Pulmonary artery endothelial cell (primary cell): ENCODE measurements around the gene MRM3. TPM values are rescaled to one million over a fixed set of nuclear protein-coding genes. Genes with fewer than 3 reads are reported as not detected.
A peak's percentile ranks its signal among the peaks of the same experiment; 100 is the strongest.
"Not testable (repeated sequence)": the region's sequence is repeated elsewhere in the genome, so short reads cannot be mapped to it uniquely, and the experiment has no call there.

Source experiments
- DNase-seq: peaks from one replicate; pipeline ENCODE4 v3.0.0-alpha.2; 2011; ENCODE audit warnings: low read depth, low spot score
- total RNA-seq: library from RNA; depleted of rRNA; stranded (reverse); fragments of >200 nt; gene quantifications from 2 replicates; pipeline ENCODE4 v1.2.3, GENCODE V29; 2014

The MRM3 gene
- total RNA-seq, 1 donor from 2014 or later = 27.9 TPM

DNA sequence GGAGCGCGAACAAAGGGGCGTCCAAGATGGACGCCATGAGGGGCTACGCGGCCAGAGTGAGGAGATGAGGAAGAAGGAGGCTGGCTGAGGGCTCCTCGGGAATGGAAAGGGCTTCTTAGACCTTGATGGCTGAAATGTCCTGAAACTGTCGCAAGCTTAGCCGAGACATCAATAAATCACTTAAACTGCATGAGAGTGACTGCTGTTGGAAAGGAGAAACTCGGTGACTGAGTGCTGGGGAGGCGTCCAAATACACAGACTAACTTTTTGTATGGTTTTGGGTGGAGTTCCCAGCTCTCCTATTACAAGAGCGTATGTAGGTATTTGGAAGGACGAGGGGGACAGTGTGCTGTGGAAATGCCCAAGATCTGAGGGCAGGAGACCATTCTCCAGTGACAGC, 28.7 kb upstream of the MRM3 start:
- no peak for DNase-seq

DNA sequence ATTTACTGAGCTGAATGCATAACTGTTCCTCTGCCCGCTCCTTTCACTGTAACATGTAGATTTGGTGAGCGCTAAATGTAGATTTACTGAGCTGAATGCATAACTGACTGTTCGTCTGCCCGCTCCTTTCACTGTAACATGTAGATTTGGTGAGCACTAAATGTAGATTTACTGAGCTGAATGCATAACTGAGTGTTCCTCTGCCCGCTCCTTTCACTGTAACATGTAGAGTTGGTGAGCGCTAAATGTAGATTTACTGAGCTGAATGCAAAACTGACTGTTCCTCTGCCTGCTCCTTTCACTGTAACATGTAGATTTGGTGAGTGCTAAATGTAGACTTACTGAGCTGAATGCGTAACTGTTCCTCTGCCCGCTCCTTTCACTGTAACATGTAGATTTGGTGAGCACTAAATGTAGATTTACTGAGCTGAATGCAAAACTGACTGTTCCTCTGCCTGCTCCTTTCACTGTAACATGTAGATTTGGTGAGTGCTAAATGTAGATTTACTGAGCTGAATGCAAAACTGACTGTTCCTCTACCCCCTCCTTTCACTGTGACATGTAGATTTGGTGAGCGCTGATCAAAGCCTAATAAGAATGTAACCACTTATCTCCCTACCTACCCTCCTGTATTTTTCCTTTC, 26.7 kb upstream of the MRM3 start:
- not testable (repeated sequence) for DNase-seq

DNA sequence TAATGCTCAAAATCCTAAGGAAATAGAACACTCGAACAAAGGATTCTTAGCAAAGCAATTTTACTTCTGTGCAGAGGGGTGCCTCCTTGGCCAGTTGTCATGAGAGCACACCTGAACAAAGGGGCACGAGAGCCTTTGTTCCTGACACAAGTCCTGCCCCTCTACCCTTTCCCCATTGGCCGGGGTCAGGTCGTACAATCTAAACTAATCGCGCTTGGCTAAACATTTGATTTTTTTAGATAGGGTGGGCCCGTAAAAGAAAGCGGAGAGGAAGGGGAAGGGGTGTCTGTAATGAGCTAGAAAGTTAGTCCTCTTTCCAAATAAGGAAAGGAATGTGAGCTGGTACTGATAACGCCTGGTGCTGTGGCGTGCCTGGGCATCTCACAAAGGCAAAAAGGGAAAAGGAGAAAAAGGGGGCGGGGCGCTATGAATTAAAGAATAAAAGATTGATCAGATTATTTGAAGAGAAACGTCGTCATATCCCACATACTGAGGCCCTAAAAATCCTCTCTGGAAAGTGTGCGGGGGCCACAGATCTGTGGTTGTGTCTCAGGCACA, 26.1 kb upstream of the MRM3 start:
- not testable (repeated sequence) for DNase-seq

DNA sequence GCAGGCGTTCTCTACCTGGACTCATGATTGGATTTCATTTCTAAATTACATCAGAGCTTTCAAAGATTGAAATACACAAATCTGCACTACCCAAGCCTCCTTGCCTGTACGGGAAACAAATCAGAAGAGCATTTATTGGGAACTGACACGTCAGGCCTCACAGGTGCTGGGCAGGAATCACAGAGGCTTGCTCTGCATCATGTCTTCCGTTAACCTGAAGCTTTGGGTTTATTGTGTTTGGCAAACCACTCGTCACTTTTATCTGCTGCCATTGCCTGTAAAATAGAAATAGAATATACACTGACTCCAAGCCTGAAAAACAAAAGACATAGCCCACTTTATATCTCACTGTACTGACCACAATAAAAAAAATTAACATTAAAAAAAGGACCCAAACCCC, 22.2 kb upstream of the MRM3 start:
- no peak for DNase-seq

DNA sequence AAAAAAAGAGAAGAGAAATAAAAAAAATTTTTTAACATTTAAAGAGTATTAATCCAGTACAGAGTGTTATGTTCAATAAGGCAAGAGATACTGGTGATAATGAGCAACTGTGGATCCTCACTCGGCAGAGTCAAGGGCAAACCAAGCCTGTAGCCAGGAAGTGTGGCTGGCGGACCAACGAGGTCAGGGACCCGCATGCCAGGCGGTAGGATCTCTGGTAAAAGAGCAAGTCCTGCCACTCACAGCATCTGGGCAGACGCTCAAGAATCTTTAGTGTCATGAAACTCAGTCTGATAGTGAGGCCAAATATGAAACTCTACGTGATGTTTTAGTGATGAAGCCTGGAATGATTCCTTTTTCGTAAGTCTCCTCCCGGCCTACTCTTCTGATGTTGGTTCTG, 21.8 kb upstream of the MRM3 start:
- no peak for DNase-seq

DNA sequence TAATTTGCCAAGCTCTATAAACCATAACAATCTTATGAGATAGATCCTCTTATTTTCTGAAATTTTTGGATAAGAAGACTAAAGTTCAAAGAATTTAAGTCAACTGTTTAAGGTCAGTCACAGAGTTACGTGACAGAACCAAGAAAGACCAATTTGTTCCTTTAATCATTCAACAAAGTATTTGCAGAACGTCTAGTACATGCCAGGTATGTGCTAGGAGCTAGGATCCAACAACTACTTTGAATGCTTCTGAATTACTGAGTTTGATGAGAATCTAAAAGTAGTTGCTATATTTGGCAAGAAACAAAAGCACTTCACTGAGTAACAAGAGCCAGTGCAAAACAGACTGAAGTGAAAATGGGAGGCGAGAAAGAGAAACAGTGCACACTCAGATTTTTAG, 15.1 kb upstream of the MRM3 start:
- DNase-seq = no peak

DNA sequence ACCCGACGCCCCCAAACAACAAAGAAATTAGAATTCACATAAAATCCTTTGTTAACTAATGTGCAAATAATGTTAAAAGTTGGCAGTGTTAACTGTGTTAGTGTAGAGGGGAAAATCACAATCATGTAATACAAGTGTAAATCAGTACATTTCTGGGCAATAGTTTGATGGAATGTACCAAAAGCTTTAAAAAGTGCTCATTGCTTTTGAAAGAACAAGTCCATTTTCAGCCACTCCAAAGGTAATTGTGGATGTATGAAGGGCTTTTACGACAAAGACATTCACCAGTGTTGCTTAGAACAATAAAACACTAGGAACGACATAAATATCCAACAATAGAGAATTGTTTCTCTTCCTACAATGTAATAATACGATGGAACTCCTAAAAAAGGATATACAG, 9.1 kb upstream of the MRM3 start:
- DNase-seq = no peak

DNA sequence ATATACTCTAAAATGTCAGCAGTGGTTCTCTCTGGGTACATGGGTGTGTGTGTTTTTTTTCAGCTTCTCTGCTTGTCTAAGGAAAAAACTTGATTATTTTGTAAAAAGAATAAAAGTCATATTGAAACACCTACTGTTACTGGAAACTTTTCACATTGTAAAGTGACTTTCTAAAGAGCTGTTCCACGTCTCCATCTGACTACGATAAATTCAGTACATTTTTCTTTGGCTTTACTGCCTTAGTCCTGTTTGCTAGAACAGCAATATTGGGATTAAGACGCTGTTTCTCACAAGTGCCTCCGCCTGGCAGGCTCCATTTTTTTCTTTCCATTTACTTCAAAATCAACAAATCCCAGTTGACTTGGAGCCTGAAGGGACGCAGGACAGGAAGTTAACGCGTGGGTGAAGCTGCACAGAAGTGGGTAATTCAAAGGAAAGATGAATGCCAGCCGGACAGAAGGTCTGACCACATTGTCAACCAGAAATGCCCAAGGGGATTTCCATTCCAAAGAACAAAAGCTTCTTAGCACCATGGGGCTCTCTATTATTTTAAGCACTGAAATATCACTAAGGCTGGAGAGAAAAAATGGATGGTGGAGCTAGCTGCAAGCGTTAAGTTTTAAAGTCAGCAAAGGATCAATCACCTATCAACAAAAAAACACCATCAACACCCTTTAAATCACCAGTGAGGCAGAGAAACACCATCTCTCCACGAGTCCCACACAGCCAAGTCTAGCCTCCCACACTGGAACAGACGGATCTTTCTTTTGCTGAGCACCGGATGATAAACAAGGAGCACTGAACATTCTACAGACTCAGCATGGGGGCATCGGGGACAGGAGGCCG, 8.5 kb upstream of the MRM3 start:
- no peak for DNase-seq

DNA sequence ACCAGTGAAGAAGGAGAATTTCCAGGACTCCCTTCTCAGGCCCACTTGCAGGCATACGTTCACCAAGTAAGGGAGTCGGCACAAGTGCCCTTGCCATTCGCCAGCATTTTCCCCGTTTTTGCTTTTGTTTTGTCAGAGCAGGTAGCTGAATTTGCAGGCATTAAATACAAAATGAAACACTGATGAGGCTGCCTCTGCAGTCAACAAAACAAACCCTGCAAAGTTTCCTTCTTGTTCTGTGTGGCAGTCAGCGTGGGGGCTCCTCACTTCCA, 7.9 kb upstream of the MRM3 start:
- no peak for DNase-seq

DNA sequence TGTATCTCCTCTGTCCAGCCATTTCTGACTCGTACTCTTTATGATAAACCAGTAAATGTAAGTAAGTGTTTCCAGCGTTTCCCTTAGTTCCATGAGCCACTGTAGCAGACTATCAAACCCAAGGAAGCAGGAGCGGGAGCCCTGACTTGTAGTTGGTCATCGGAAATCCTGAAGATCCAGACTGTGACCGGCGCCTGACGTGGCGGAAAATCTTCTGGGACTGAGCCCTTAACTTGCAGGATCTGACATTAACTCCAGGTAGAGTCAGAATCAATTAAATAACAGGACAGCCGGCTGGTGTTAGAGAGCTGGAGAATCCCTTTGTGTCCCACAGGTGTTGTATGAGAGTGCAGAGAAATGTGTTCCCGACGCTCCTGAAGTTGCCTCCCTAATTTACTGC, 4.1 kb upstream of the MRM3 start:
- DNase-seq = no peak

DNA sequence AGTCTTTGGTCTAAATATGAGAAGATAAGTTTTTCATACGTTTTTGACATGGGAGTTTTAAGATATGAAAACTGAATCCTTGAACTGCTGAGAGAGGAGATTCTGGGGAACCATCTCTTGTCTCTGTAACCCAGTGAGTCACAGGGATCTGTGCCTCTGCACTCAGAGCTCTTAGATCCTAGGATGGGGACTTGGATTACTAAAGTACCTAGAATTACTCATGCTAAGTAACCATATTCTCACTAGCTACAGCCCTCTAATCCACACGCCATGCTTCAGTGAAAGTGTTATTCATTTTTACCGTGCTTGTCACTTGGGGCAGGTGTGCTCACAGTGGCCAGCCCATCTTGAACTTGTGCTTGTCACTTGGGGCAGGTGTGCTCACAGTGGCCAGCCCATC, 2.0 kb downstream of the MRM3 start:
- DNase-seq = no peak

DNA sequence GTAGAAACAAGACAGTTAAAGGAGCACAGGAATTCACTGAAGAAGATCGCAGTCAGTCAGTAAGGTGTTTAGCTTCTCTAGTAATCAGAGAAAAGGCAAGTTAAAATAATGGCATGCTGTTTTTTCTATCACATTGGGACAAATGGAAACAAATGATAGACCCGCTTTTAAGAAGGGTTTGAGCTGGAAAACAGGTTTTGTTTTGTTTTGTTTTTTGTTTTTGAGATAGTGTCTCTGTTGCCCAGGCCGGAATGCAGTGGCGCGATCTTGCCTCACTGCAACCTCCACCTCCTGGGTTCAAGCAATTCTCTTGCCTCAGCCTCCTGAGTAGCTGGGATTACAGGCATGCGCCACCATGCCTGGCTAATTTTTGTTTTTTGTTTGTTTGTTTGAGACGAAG, 3.7 kb downstream of the MRM3 start:
- DNase-seq = not testable (repeated sequence)

DNA sequence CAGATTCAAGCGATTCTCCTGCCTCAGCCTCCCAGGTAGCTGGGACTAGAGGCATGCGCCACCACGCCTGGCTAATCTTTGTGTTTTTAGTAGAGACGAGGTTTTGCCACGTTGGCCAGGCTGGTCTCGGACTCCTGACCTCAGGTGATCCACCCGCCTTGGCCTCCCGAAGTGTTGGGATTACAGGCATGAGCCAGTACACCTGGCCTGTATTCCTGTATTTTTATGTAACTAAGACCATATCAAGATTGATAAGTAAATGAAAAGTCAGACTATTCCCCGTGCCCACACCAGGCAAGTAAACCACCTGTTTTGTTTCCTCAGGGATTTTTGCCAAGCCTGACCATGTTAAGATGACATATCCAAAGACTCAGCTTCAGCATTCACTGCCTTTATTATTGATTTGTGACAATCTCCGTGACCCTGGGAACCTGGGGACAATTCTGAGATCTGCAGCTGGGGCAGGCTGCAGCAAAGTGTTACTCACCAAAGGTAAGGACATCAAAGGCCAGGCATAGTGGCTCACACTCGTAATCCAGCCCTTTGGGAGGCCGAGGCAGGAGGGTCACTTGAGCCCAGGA, 5.6 kb downstream of the MRM3 start:
- no peak for DNase-seq

DNA sequence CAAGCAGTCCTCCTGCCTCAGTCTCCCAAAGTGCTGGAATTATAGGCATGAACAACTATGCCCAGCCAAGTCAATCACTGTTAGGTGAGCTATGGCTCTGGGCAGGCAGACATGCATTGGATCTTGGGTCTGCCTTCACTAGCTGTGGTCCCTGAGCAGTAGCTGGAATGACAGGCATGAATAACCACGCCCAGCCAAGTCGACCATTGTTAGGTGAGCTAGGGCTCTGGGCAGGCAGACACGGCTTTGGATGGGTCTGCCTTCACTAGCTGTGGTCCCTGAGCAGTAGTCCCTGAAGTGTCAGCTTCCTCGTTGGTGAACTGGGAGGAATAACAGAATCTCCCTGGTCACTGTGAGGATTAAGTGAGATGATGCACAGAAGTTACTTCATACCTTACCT, 6.4 kb downstream of the MRM3 start:
- DNase-seq = no peak

DNA sequence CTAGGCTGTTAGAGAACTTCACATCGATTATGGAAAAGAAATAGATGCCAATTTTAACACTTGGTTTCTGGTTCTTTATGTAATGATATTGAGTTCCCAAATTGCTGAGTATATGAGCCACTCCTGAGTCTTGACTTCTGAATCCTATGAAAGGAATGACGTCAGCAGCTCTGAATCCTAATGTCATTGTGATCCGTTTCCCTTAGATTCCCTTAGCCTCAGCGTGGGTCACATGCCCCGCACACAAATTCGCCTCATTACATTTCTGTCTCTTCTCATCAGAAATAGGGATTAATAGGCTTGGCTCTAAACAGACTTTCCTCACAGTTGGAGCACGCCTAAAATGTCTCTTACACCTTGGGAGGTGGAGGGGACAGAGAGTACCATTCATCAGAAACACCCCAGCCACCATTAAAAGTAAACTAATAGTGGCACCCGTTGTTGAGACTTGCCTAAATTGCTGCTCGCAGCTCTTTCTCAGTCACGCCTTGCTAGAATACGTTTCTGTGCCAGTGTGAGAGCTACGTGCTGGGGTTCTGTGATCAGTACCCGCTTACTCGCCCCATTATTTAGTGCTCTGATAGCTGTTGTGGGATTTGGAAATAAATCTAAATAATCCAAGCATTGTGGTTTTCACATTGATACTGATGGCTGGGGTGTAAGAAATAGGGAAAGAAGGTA, 7.1 kb downstream of the MRM3 start:
- no peak for DNase-seq

DNA sequence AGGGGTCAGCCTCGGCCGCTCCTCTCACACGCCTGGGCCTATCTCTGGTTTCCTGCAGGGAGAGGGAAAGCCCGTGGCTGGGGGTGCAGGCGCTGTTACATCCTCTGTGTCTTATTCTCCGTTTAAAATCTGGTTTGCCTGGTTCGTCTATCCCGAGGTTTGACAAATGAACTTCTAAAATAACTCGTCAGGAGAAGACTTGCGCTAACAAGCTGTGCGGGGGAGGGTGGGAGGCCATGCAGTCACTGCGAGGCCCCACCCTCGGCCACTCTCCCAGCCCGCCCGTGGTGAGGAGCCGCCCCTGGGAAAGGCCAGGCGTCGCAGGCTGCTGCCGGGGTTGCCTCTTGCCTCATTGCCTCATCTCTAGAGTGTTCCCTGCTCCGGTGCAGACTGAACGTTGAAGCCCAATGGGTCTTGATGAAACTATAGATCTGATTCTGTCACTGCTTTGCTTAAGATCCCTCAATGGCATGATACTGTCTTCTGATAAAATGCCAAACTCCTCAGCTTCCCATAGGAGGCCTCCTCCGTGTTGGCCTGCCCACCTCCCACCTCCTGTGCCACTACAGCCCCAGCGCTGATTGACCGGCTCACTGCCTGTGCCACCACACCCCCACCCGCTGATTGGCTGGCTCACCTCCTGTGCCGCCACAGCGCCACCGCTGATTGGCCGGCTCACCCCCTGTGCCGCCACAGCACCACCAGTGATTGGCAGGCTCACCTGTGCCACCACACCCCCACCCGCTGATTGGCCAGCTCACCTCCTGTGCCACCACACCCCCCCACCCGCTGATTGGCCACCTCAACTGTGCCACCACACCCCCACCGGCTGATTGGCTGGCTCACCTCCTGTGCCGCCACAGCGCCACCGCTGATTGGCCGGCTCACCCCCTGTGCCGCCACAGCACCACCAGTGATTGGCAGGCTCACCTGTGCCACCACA, 8.0 kb downstream of the MRM3 start:
- not testable (repeated sequence) for DNase-seq

DNA sequence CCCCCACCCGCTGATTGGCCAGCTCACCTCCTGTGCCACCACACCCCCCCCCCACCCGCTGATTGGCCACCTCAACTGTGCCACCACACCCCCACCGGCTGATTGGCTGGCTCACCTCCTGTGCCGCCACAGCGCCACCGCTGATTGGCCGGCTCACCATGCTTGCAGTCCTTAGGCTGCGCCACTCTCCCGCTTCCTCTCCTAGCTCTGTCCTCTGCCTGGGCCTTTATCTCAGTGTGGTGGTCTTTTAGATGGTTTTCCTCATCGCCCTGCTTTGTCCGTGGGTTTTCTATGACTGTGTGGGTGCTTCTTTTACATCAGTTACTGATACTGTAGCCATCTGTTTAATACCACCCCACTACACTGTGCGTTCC, 8.7 kb downstream of the MRM3 start:
- not testable (repeated sequence) for DNase-seq

DNA sequence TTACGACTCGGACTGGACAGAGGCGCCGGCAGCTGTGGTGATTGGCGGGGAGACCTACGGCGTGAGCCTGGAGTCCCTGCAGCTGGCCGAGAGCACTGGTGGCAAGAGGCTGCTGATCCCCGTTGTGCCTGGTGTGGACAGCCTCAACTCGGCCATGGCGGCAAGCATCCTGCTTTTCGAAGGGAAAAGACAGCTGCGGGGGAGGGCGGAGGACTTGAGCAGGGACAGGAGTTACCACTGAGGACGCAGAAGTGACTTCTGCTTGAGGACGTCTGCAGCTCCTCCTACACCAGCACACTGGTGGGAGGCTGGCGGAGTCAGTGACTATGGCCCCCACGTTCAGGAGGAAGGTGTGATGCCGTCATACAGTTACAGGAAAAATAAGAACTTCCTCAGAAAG, 9.7 kb downstream of the MRM3 start:
- DNase-seq = no peak

DNA sequence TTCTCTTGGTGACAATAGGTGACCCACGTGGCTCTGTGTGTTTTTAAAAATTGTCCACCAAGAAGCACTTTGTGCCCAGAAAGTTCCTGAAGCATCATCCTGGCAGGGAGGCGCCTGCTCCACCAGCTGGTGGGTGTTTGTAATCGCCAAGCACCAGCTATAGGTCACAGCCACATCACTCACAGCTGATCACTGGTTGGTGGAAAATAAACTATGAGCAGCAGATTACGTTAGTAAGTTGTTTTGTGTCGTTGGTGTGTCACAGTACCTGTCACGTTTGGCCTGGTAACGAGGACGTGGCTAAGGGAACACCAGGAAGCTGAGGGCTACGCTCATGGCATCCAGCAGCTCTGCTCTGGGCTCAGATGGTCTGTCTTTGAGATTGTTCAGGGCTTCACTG, 10.1 kb downstream of the MRM3 start:
- no peak for DNase-seq

DNA sequence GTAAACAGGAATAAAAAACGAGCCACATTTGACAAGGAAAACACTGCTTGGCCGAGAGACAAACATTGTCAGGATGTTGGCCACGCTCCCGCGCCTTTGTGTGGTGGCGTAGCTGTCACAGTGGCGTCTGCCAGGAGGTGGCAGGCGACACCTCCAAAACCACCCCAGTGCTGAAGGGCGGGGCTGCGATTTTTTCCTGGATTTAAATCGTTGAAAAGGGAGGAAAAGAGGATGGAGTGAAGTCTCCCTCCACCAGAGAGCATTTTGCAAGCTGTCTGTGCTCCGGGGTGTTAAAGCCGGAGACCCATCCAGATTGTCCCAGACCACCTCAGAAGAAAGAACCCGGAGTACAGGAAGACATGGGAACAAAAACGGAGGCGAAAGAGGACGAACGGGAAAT, 12.7 kb downstream of the MRM3 start:
- peak; percentile 47 for DNase-seq

DNA sequence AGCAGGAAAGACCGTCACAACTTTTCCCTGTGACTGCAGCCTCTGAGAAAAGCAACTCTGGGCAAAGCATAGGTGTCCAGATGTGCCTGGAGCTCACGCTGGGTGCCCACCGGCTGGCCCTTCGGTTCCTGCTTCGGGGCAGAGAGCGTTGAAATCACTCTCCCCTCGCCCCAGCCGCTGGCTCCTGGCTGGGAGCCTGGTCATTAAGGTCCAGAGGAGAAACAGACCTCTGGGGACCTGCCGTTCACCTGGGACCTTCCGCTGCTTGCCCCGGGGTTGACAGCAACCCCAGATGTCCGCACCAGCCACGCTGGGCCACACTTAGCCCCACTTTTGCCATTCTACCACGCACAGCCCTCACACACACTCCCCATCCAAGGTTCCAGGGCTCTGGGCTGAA, 13.1 kb downstream of the MRM3 start:
- no peak for DNase-seq
